BE2C (cell line): Measurements from ENCODE around the gene FIBP.
A peak's percentile ranks its signal among the peaks of the same experiment; 100 is the strongest.

ENCODE experiments used
- DNase-seq: peaks from one replicate; pipeline ENCODE4 v3.0.0-alpha.2; 2020
- H3K27me3 ChIP-seq: fragments of 250-450 bp; sonication (Bioruptor Pico); 2 replicates; pipeline ENCODE4 v1.5.1; 2020; ENCODE audit warnings: mild to moderate bottlenecking
- H3K36me3 ChIP-seq: fragments of 250-450 bp; sonication (Bioruptor Pico); 2 replicates; pipeline ENCODE4 v1.5.1; 2020; ENCODE audit warnings: mild to moderate bottlenecking
- H3K4me1 ChIP-seq: fragments of 250-450 bp; sonication (Bioruptor Pico); 2 replicates; pipeline ENCODE4 v1.5.1; 2020
- H3K4me3 ChIP-seq: 2 replicates; pipeline ENCODE4 v1.5.1; 2011; ENCODE audit warnings: low read depth, low read length
- H3K9me3 ChIP-seq: fragments of 250-450 bp; sonication (Bioruptor Pico); 2 replicates; pipeline ENCODE4 v1.5.1; 2020
- TF ChIP-seq, protein P1 (sequence below): IDR thresholded peaks from 2 replicates; pipeline ENCODE4 v1.5.1; 2012; ENCODE audit warnings: mild to moderate bottlenecking, low read depth, low read length

FIBP gene

DNA sequence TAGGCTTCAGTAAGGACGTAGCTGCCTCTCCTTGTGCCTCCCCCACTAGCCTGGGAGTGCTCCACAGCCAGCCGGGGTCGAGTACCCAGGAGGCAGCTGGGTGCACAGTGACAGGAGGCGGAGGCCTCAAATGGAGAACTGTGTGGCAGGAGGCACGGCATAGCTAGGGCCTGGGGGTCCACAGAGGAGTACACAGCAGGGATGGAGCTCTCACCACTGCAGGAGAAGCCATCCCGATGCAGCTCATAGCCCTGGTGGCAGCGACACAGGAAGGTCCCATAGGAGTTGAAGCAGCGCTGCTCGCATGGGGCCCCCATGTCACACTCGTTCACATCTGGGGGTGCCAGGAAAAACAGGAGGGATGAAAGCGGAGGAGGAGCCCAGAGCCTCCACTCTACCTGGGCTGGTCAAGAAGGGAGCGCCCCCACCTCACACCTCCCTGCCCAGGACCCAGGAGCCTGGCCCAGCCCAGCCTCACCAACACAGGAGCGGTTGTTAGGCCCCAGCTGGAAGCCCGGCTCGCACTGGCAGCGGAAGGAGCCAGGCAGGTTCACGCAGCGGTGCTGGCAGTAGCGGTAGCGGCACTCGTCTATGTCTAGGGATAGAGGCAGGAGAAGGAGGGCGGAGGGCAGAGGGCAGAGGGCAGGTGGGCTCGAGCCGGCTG, 18.5 kb downstream of the FIBP start:
- DNase-seq, result no peak
- H3K27me3 ChIP-seq, result no peaks in the 10 kb centered on the region
- H3K36me3 ChIP-seq, result peaks cover 10% of the 10 kb centered on the region
- H3K4me3 ChIP-seq, result no peak overlapping the region
- no peaks in the 10 kb centered on the region for H3K9me3 ChIP-seq
- peaks cover 13% of the 10 kb centered on the region for H3K4me1 ChIP-seq
- TF ChIP-seq, protein P1, sequence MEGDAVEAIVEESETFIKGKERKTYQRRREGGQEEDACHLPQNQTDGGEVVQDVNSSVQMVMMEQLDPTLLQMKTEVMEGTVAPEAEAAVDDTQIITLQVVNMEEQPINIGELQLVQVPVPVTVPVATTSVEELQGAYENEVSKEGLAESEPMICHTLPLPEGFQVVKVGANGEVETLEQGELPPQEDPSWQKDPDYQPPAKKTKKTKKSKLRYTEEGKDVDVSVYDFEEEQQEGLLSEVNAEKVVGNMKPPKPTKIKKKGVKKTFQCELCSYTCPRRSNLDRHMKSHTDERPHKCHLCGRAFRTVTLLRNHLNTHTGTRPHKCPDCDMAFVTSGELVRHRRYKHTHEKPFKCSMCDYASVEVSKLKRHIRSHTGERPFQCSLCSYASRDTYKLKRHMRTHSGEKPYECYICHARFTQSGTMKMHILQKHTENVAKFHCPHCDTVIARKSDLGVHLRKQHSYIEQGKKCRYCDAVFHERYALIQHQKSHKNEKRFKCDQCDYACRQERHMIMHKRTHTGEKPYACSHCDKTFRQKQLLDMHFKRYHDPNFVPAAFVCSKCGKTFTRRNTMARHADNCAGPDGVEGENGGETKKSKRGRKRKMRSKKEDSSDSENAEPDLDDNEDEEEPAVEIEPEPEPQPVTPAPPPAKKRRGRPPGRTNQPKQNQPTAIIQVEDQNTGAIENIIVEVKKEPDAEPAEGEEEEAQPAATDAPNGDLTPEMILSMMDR, result no peak

DNA sequence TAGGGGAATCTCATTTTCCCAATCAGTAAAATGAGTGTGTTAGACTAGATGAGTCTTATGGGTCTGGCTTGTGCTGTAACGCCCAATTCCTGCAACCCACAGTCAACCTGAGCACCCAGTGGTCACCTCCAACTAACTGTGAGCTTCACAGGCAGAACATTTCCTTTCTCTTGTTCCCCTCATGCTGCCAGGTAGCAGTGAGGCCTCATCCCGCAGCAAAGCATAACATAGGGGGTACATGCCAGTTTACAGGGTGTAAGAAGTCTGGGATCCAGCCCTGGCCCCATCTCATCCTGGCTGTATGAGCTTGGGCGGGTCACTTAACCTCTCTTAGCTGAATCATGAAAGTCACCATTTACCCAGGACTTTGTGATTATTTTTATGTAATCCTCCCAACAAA, 19.4 kb downstream of the FIBP start:
- Histone ChIP-seq H3K9me3 (no peaks in the 10 kb centered on the region), H3K27me3 (no peaks in the 10 kb centered on the region), H3K4me1 (peaks cover 13% of the 10 kb centered on the region), H3K4me3 (no peak overlapping the region), H3K36me3 (peaks cover 19% of the 10 kb centered on the region)
- no peak for DNase-seq
- TF ChIP-seq, protein P1, result no peak

DNA sequence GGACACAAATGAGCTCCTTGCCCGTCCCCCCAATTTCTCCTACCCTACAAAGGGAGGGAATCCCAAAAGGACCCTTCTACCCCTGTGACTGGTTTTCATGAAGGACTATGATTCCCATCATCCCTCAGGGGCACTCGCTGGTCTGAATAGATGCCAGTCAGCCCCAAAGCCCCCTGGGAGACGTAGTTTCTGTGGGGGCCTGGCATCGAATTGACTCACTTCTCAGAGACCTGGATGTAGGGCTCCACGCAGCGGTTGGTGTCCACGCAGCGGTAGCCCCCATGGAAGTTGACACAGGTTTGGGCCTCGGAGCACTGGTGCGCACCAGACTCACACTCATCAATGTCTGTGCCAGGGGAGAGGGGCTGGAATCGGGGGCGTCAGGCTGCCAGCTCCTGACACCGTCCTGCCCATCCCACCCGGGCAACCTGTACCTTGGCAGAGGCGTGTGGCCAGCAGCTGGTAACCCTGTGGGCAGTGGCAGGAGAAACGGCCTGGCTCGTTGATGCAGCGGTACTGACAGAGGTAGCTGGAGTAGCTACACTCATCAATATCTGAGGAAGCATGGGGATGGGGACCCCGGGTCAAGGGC, 20.1 kb downstream of the FIBP start:
- peaks cover 26% of the 10 kb centered on the region for H3K36me3 ChIP-seq
- H3K27me3 ChIP-seq, result no peaks in the 10 kb centered on the region
- TF ChIP-seq, protein P1, result no peak
- peak overlapping the region; percentile 69 for H3K4me3 ChIP-seq
- H3K9me3 ChIP-seq, result no peaks in the 10 kb centered on the region
- peak; percentile 86 for DNase-seq
- peaks cover 13% of the 10 kb centered on the region for H3K4me1 ChIP-seq

DNA sequence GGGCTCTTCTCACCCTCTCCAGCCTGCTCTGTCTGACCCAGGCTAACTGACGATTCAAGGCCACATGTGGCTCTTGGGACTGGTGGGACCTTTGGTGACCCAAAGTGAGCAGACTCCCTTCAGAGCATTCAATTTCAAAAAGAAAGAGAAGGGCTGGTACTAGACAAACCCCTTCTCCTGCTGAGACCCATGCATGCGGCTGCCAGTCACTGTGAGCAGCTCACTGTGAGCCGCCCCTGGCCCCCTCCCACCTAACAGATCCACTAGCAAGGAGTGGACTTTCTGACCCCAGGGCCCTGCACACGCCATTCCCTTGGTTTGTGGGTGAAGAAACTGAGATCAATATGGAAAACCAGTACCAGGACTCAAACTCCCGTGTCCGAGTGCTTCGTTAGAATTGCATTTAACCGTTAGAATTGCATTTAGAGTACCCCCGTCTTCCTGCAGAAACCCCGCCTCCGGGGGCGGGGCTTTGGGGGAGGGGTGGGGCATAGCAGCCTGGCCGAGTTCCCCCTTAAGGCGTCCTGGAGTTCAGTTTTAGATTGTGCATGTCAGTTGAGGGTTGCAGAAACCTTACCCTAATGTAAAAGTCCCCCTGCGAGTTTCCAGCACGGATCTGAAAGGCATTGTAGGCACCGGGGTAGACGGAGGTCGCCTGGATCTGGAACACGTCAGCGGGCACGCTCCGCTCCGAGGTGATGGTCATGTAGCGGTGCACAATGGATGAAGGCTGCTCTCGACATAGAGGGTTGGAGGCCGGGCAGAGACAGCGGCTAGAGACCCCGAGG, 20.8 kb downstream of the FIBP start:
- TF ChIP-seq, protein P1, result no peak
- H3K4me1 ChIP-seq, result peaks cover 13% of the 10 kb centered on the region
- DNase-seq, result peak; percentile 75
- no peaks in the 10 kb centered on the region for H3K27me3 ChIP-seq
- no peaks in the 10 kb centered on the region for H3K9me3 ChIP-seq
- peak overlapping the region; percentile 69 for H3K4me3 ChIP-seq
- H3K36me3 ChIP-seq, result peaks cover 33% of the 10 kb centered on the region

DNA sequence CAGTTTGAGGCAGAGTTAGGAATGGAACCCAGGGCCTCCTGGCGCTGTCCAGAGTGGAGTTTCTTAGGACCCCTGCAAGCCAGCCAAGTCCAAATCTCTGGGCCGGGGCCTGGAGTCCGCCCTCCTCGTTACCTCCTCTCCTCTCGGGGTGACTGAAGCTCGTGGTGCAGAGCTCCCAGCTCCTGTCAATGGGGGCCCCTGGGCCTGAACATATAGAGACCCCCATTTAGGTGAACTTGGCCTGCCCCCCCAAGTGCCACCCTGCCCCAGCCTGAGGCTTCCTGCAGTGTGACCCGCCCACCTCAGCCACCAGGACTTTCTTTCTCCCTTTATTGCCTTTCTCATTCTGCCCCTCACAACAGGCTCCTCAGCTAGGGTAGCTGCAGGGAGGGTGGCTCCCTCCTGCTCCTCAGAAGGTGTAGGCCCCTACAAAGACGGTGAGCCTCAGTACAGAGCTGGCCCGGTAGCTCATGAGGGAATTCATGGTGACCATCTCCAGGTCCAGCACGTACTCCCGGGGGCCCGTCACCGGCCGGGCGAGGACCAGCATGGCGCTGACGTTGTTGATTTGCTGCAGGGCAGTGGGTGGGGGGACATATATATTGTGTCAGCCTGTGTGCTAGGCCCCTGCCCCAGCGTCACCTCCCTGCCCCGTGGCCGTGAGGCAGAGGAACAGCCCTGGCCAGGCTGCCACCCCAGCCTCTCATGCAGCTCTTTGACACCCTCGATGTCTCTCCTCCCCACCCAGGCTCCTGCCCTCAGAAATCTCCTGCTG, 21.6 kb downstream of the FIBP start:
- no peak overlapping the region for H3K4me3 ChIP-seq
- DNase-seq, result no peak
- TF ChIP-seq, protein P1, result no peak
- H3K9me3 ChIP-seq, result no peaks in the 10 kb centered on the region
- peaks cover 13% of the 10 kb centered on the region for H3K4me1 ChIP-seq
- no peaks in the 10 kb centered on the region for H3K27me3 ChIP-seq
- peaks cover 38% of the 10 kb centered on the region for H3K36me3 ChIP-seq
